Activated naive CD8-positive, alpha-beta T cell treated with anti-CD3 and anti-CD28 coated beads for 36 hours (primary cell): ENCODE results near the gene GID4. TPM values are rescaled to one million over a fixed set of nuclear protein-coding genes. Genes with fewer than 3 reads are reported as not detected.

Experiments used
- DNase-seq: peaks from one replicate; pipeline ENCODE4 v3.0.0; 2021
- H3K27ac Mint-ChIP-seq: one replicate; pipeline ENCODE4 v1.8.0; 2022; ENCODE audit warnings: mild to moderate bottlenecking, moderate library complexity, mixed read lengths
- H3K27me3 Mint-ChIP-seq: one replicate; pipeline ENCODE4 v1.8.0; 2022; ENCODE audit warnings: mild to moderate bottlenecking, mixed read lengths
- H3K36me3 Mint-ChIP-seq: one replicate; pipeline ENCODE4 v1.8.0; 2021; ENCODE audit warnings: mild to moderate bottlenecking, mixed read lengths
- H3K4me1 Mint-ChIP-seq: one replicate; pipeline ENCODE4 v1.8.0; 2021; ENCODE audit warnings: mixed read lengths
- H3K4me3 Mint-ChIP-seq: one replicate; pipeline ENCODE4 v1.8.0; 2022; ENCODE audit warnings: mild to moderate bottlenecking, moderate library complexity, mixed read lengths
- H3K9me3 Mint-ChIP-seq: one replicate; pipeline ENCODE4 v1.8.0; 2022; ENCODE audit warnings: mixed read lengths
- total RNA-seq, 2 experiments: library from RNA; stranded (reverse); gene quantifications; one replicate each; pipeline ENCODE4 v1.2.3, GENCODE V29; 2021

The GID4 gene
- total RNA-seq, 2 experiments from 2014 or later, result 7.2 to 7.7 TPM

DNA sequence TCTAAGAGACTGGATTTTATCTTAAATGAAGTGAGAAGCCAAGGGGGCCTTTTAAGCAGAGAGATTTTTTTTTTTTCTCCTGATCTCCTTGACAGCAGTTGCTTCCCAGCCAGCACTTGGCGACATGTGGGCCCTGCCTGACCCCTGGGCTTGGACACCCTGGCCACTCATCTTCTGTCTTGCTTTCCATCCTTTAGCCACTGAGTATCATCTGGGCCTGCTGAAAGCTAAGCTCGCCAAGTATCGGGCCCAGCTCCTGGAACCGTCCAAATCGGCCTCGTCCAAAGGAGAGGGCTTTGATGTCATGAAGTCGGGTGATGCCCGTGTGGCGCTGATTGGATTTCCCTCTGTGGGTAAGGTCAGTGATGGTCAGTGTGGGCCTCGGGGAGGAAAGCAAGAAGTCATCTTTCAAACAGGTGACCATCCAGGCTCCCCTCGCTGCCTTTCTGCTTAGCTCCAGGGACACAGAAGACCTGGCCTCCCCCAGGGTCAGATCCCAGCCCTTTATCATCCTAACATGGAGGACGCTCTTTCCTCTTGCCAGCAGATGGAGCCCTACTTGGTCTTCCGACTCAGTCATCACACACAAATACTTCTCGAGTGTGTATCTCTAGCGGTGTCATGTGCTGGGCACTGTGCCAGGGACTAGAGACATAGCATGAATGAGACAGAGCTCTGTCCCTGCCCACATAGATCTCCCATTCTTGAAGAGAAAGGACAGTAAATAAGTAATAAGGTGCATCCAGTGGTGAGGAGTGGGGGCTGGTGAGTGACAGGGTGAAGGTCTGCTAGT, 54.6 kb downstream of the GID4 start:
- no peak overlapping the region for H3K4me3 Mint-ChIP-seq
- DNase-seq, result peak; percentile 13
- H3K27me3 Mint-ChIP-seq, result no peaks in the 10 kb centered on the region
- no peak overlapping the region for H3K27ac Mint-ChIP-seq
- peaks cover 10% of the 10 kb centered on the region for H3K4me1 Mint-ChIP-seq
- no peaks in the 10 kb centered on the region for H3K9me3 Mint-ChIP-seq
- peaks cover 24% of the 10 kb centered on the region for H3K36me3 Mint-ChIP-seq

- no peak for DNase-seq
Measured at GRCh38 chr17:18094409-18094807, 55.2 kb downstream of the GID4 start.

DNA sequence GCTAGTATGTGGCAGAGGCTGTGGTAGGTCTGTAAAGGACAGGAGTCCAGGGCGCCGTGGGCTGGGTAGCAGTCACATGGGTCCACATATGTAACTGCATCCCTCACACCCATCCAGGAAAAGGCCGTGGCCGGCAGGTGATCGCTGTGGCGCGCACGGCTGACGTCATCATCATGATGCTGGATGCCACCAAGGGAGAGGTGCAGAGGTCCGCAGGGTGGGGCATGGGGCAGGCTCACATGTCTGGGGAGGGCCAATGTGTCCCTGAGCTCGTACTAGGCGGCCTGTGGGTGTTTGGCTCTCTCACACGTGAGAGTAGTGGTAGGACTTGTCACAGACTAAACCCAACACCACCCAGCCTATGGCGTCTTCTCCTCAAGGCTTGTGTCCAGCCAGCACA, 60.3 kb downstream of the GID4 start:
- no peak for DNase-seq
- Mint-ChIP-seq H3K36me3 (peaks cover 6% of the 10 kb centered on the region), H3K4me1 (no peaks in the 10 kb centered on the region), H3K4me3 (no peak overlapping the region), H3K27me3 (no peaks in the 10 kb centered on the region), H3K27ac (no peak overlapping the region), H3K9me3 (no peaks in the 10 kb centered on the region)

More at GRCh38 chr17:18094409-18094807, 55.2 kb downstream of the GID4 start:
- H3K9me3 Mint-ChIP-seq, result no peaks in the 10 kb centered on the region
- peaks cover 8% of the 10 kb centered on the region for H3K4me1 Mint-ChIP-seq
- H3K36me3 Mint-ChIP-seq, result peaks cover 24% of the 10 kb centered on the region
- no peak overlapping the region for H3K27ac Mint-ChIP-seq
- H3K4me3 Mint-ChIP-seq, result no peak overlapping the region
- no peaks in the 10 kb centered on the region for H3K27me3 Mint-ChIP-seq

GRCh38 chr17:18100616-18101015, 61.4 kb downstream of the GID4 start:
- no peaks in the 10 kb centered on the region for H3K27me3 Mint-ChIP-seq
- no peaks in the 10 kb centered on the region for H3K4me1 Mint-ChIP-seq
- H3K36me3 Mint-ChIP-seq, result peaks cover 8% of the 10 kb centered on the region
- no peak overlapping the region for H3K4me3 Mint-ChIP-seq
- H3K9me3 Mint-ChIP-seq, result no peaks in the 10 kb centered on the region
- H3K27ac Mint-ChIP-seq, result no peak overlapping the region
- no peak for DNase-seq

- Mint-ChIP-seq H3K4me1 (no peaks in the 10 kb centered on the region), H3K27ac (no peak overlapping the region), H3K36me3 (peaks cover 2% of the 10 kb centered on the region), H3K27me3 (no peaks in the 10 kb centered on the region), H3K9me3 (no peaks in the 10 kb centered on the region), H3K4me3 (no peak overlapping the region)
- DNase-seq, result no peak
Measured at GRCh38 chr17:18101828-18102227, 62.6 kb downstream of the GID4 start.

DNA sequence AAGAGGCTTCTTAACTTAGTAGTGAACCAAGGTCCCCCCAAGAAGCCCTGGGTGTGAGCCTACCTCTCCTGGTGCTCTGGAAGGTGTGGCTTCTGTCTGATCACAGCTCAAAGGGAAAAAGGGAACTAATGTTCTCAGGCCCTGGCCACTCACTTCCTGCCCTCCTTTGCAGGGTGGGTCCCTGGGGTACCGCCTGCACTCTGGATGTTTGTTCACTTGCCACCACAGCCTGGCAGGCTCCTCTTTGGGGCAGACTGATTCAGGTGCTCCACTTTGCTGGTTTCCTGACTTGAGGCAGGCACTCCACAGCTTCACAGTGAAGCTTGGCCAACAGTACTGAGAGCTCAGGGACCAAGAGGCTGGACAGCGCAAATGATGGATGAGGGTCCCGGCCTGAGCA, 63.4 kb downstream of the GID4 start:
- no peak for DNase-seq
- H3K4me1 Mint-ChIP-seq, result no peaks in the 10 kb centered on the region
- no peak overlapping the region for H3K27ac Mint-ChIP-seq
- H3K9me3 Mint-ChIP-seq, result no peaks in the 10 kb centered on the region
- no peaks in the 10 kb centered on the region for H3K27me3 Mint-ChIP-seq
- peaks cover 2% of the 10 kb centered on the region for H3K36me3 Mint-ChIP-seq
- no peak overlapping the region for H3K4me3 Mint-ChIP-seq

- H3K4me1 Mint-ChIP-seq, result no peaks in the 10 kb centered on the region
Measured at GRCh38 chr17:18105027-18105426, 65.8 kb downstream of the GID4 start.

DNA sequence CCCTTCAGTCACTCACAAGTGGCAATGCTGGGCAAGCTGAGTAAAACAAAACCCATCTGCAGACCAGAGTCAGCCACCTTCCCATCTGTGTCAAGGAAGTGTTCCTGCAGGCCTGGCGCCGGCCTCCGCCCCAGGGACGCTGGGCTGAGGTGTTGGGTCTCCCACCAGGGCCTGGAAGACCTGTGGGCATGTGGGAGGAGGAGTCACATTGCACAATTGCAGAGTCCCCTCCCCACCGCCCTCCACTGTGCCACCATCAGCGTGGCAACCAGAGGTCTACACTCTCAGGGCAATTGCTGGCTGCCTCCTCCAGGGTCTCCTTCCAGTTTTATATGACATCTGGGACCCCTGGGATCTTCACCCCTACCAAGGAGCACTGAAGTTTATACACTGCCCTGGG, 66.4 kb downstream of the GID4 start:
- no peak for DNase-seq
- Mint-ChIP-seq H3K4me1 (no peaks in the 10 kb centered on the region), H3K36me3 (peaks cover 2% of the 10 kb centered on the region), H3K9me3 (no peaks in the 10 kb centered on the region), H3K27ac (no peak overlapping the region), H3K27me3 (no peaks in the 10 kb centered on the region), H3K4me3 (no peak overlapping the region)

More at GRCh38 chr17:18105027-18105426, 65.8 kb downstream of the GID4 start:
- no peak overlapping the region for H3K27ac Mint-ChIP-seq
- H3K27me3 Mint-ChIP-seq, result no peaks in the 10 kb centered on the region
- no peak for DNase-seq
- no peaks in the 10 kb centered on the region for H3K9me3 Mint-ChIP-seq
- H3K36me3 Mint-ChIP-seq, result peaks cover 2% of the 10 kb centered on the region
- H3K4me3 Mint-ChIP-seq, result no peak overlapping the region

DNA sequence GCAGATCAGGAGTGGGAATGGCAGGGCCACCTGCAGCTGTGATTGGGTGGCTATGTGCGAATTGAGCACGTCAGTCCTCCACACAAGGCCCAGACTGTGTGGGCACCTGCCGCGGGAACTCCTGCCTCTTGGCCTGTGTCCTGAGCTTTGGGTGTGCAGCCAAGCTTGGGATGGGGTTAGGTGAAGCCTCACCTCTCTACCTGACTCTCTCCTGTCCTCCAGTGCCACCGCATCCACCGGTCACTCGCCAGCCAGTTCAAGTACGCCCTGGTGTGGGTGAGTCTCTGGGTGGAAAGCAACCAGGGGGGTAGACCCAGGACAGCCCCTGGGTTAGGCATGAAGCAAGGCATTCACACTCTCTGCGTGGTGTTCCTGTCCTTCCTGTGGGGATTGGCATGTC, 67.0 kb downstream of the GID4 start:
- H3K27me3 Mint-ChIP-seq, result no peaks in the 10 kb centered on the region
- H3K4me3 Mint-ChIP-seq, result no peak overlapping the region
- H3K4me1 Mint-ChIP-seq, result no peaks in the 10 kb centered on the region
- H3K27ac Mint-ChIP-seq, result no peak overlapping the region
- no peak for DNase-seq
- no peaks in the 10 kb centered on the region for H3K9me3 Mint-ChIP-seq
- peaks cover 2% of the 10 kb centered on the region for H3K36me3 Mint-ChIP-seq

DNA sequence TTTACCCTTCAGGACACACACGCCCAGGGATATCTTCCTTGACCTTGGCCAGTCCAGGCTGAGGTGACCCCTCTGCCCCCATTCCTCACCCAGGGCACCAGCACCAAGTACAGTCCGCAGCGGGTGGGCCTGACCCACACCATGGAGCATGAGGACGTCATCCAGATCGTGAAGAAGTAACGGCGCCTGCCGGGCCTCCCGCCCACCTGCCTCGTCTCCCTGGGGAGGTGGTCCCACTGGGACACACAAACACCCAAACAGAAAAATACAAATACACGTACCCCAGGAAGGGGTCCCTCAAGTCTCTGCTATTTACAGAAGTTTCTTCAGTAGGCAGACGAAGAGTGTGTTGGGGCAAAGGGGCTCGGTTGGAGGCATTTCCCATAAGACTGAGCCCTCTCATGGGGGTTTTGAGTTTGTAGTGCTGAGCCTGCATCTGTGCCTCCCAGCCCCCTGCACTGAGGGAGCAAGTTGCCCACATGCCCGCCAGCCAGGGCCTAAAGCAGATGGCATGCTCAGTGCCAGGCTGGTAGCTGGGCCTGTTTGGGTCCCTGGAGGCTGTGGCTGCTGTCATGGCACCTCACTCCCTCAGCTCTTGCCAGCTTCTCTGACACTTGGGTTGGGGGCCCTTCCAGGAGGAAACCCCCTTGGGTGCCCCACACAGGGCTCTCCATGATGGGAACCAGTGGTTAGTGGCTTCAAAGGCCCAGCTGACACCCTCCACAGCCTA, 68.0 kb downstream of the GID4 start:
- H3K27ac Mint-ChIP-seq, result no peak overlapping the region
- no peaks in the 10 kb centered on the region for H3K27me3 Mint-ChIP-seq
- no peaks in the 10 kb centered on the region for H3K9me3 Mint-ChIP-seq
- no peaks in the 10 kb centered on the region for H3K4me1 Mint-ChIP-seq
- no peak overlapping the region for H3K4me3 Mint-ChIP-seq
- DNase-seq, result no peak
- H3K36me3 Mint-ChIP-seq, result peaks cover 2% of the 10 kb centered on the region

- Mint-ChIP-seq H3K4me1 (no peaks in the 10 kb centered on the region), H3K4me3 (no peak overlapping the region), H3K9me3 (no peaks in the 10 kb centered on the region), H3K27me3 (no peaks in the 10 kb centered on the region), H3K27ac (peak overlapping the region; percentile 34), H3K36me3 (peaks cover 2% of the 10 kb centered on the region)
- no peak for DNase-seq
Measured at GRCh38 chr17:18107971-18108370, 68.8 kb downstream of the GID4 start.

DNA sequence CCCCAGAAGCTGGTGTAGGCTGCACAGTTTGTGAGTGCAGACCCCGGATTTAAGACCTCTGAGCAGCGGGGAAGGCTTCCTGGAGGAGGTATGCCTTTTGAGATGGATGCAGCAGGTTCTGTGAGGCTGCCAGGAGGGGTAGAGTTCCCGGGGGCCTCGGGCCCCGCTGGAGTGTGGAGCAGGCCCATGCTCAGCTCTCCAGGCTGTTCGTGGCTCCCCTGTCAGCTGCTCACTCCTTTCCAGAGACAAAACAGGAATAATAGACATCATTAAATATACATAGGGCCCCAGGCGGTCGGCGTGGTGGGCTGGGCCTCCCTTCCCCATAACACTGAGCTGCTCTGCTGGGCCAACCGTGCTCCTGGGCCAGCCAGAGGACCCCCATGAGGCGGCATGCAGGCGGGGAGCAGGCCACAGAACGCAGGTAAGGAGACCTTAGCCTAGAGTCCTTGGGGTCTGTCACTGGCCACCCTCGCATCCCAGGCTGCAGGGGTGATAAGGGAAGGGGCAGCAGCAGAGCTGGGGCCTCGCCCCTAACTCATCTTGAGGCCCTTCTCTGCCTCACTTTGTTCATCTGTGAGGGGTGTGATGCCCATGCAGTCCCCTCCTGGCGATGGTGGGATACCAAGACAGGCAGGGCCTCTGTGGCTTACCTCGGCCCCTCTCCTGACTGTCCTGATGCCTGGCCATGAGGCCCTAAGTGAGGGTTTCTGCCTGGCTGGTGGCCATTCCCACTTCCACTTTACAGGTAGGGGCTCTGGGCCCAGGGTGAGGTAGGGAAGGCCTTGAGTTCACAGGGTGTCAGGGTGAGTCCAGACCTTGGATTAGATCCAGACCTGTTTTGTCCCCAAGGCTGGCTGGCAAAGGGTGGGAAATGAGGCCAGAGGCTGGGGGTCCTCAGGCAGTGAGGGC, 69.4 kb downstream of the GID4 start, which contains the start of gene MYO15A:
Gene MYO15A (plus strand): TSS at position 356 of the 912 bp plus-strand sequence. CDS start 10,045 bp downstream, outside the sequence.
- no peaks in the 10 kb centered on the region for H3K27me3 Mint-ChIP-seq
- peak within 1 kb of the TSS; percentile 34 for H3K27ac Mint-ChIP-seq
- H3K36me3 Mint-ChIP-seq, result peaks cover 2% of the 10 kb centered on the region
- no peak within 1 kb of the TSS for H3K4me3 Mint-ChIP-seq
- DNase-seq, result no peak
- no peaks in the 10 kb centered on the region for H3K9me3 Mint-ChIP-seq
- no peaks in the 10 kb centered on the region for H3K4me1 Mint-ChIP-seq

DNA sequence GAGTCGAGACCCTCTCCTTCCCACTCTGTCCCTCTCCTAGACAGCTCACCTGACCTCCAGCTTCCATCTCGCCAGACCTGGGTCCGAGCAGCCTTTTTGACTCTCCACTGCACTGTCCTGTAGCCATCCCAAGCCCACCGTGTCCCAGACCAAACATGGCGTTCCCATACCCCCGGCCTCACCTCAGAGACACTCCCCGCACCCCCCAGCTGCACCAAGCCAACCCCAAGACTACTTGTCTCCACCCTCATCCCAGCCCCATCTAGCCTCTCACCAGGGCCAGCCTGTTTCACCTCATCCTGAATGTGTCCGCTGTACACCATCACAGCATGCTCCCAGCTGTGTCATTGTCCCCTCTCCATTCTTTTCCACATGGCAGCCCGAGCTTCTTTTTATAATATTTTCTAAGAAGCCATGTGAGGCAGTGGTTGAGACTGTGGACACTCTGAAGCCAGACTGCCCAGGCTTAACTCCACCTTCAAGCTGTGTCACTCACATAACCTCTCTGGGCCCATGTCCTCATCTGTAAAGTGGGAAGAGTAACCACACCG, 70.8 kb downstream of the GID4 start:
- Mint-ChIP-seq H3K27me3 (no peaks in the 10 kb centered on the region), H3K36me3 (no peaks in the 10 kb centered on the region), H3K9me3 (no peaks in the 10 kb centered on the region), H3K4me3 (no peak overlapping the region), H3K27ac (no peak overlapping the region), H3K4me1 (no peaks in the 10 kb centered on the region)
- no peak for DNase-seq

- Mint-ChIP-seq H3K4me1 (no peaks in the 10 kb centered on the region), H3K27ac (no peak overlapping the region), H3K9me3 (no peaks in the 10 kb centered on the region), H3K27me3 (no peaks in the 10 kb centered on the region), H3K4me3 (no peak overlapping the region), H3K36me3 (no peaks in the 10 kb centered on the region)
- no peak for DNase-seq
Measured at GRCh38 chr17:18110636-18111145, 71.5 kb downstream of the GID4 start.
